Right lobe of liver (tissue), 6 donors: Measurements from ENCODE around the gene GOLIM4. TPM values are rescaled to one million over a fixed set of nuclear protein-coding genes. Genes with fewer than 3 reads are reported as not detected.

Experiments
- ATAC-seq, 4 donors: fragments of 200-7000 bp; cut with Tn5 transposase; one replicate each; pipeline ENCODE4 v1.9.1; 2020; ENCODE audit warnings: mild to moderate bottlenecking in 4 of 4, moderate library complexity in 4 of 4
- DNase-seq, 3 donors: peaks; one replicate each; pipeline ENCODE4 v3.0.0-alpha.2; 2020
- H3K27ac ChIP-seq, 3 donors: fragments of 200-600 bp; one replicate each; pipeline ENCODE4 v1.8.0; 2022
- H3K27me3 ChIP-seq, 2 donors: fragments of 200-600 bp; one replicate each; pipeline ENCODE4 v1.8.0; 2022
- H3K36me3 ChIP-seq, 4 donors: fragments of 200-600 bp; sonication (generic) in 1 of 4; one replicate each; pipeline versions ENCODE4 v1.5.1 to v1.8.0; 2017 to 2022; ENCODE audit warnings: control low read depth in 1 of 4
- H3K4me1 ChIP-seq, 4 donors: fragments of 200-600 bp; sonication (generic) in 1 of 4; one replicate each; pipeline versions ENCODE4 v1.5.1 to v1.8.0; 2017 to 2022; ENCODE audit warnings: control low read depth in 1 of 4
- H3K4me3 ChIP-seq, 3 donors: fragments of 200-600 bp; one replicate each; pipeline ENCODE4 v1.8.0; 2022
- H3K9me3 ChIP-seq, 4 donors: fragments of 200-600 bp; sonication (generic) in 1 of 4; one replicate each; pipeline versions ENCODE4 v1.5.1 to v1.8.0; 2017 to 2022; ENCODE audit warnings: control low read depth in 1 of 4
- POLR2A ChIP-seq: fragments of 450-650 bp; IDR thresholded peaks from one replicate; pipeline ENCODE4 v1.6.1; 2017; ENCODE audit warnings: antibody characterized with exemption, mild to moderate bottlenecking
- WGBS: methylation state at CpG from one replicate; pipeline ENCODE4 v1.1.6; 2018; ENCODE audit warnings: low coverage, low lambda C conversion rate; ENCODE audit not compliant: insufficient coverage; ENCODE audit errors: missing lambda C conversion rate; 5-methylcytosine and 5-hydroxymethylcytosine counted together
- intact Hi-C, 2 donors: fragments of 100-400 bp; cut with DNase I; formaldehyde crosslinking; loops; one replicate each; pipeline versions ENCODE4 v1.11.2 to v1.14.1; 2022
- total RNA-seq, 6 experiments: library from RNA; depleted of rRNA in 2 of 6; stranded (reverse); fragments of >200 nt in 2 of 6; fragmentation: NEBNext Ultra II Directional in 3 of 6; extraction: Animal tissue kit (Norgen Biotek cat#: 25700) in 3 of 6; gene quantifications; one replicate each; pipeline versions ENCODE4 v1.1.0 to v1.2.4, GENCODE V29; 2016 to 2023
- TF ChIP-seq, protein P1 (sequence below), 4 donors: fragments of 200-600 bp in 3 of 4; fragments of 450-650 bp in 1 of 4; IDR thresholded peaks; one replicate each; pipeline versions ENCODE4 v1.5.1 to v1.8.0; 2016 to 2022; ENCODE audit warnings: antibody characterized with exemption in 4 of 4, mild to moderate bottlenecking in 2 of 4
- donor health status: DM: no; HTN: yes; CAD: no.
- donor health status: DM: no; HTN: no; CAD: no.
- donor health status: DM: no; HTN: no; CAD: no.
- donor health status: DM: no; HTN: yes; CAD: no.
- donor health status: DM: no; HTN: yes; CAD: no.

GOLIM4 gene
- total RNA-seq, 6 experiments from 2014 or later, result 33.3 to 44.9 (median 36.6) TPM

DNA sequence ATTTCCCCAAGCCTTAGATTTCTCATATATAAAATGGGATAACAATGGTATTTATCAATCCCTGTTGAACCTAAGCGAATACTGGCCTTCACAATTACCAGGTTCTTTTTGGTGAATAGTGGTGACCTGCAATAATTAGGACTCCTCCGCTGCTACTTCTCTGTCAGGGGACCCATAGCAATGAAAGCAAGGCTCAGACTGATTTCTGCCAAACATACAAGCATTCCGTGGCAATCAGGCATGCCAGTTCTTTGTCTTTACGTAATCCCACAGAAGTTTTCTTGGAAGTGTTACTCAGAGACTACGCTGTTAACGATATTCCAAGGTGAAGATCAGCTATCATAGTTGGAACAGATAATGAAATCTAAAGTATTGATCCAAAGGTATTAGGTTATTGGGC lies 105.7 kb downstream of the GOLIM4 start:
- H3K4me3 ChIP-seq, result no peak overlapping the region
- H3K9me3 ChIP-seq, result no peaks in the 10 kb centered on the region
- no peaks in the 10 kb centered on the region for H3K36me3 ChIP-seq
- ATAC-seq (no peak), DNase-seq (no peak)
- intact Hi-C loops, result no loop called here
- H3K4me1 ChIP-seq, result no peaks in the 10 kb centered on the region
- H3K27ac ChIP-seq, result no peak overlapping the region
- TF ChIP-seq, protein P1, sequence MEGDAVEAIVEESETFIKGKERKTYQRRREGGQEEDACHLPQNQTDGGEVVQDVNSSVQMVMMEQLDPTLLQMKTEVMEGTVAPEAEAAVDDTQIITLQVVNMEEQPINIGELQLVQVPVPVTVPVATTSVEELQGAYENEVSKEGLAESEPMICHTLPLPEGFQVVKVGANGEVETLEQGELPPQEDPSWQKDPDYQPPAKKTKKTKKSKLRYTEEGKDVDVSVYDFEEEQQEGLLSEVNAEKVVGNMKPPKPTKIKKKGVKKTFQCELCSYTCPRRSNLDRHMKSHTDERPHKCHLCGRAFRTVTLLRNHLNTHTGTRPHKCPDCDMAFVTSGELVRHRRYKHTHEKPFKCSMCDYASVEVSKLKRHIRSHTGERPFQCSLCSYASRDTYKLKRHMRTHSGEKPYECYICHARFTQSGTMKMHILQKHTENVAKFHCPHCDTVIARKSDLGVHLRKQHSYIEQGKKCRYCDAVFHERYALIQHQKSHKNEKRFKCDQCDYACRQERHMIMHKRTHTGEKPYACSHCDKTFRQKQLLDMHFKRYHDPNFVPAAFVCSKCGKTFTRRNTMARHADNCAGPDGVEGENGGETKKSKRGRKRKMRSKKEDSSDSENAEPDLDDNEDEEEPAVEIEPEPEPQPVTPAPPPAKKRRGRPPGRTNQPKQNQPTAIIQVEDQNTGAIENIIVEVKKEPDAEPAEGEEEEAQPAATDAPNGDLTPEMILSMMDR (IDR thresholded peaks at IDR 0.05), result no peak
- TF ChIP-seq POLR2A, result no peak
- no peaks in the 10 kb centered on the region for H3K27me3 ChIP-seq
- 71% methylated on average over 4 of the region's 6 CpGs for WGBS

DNA sequence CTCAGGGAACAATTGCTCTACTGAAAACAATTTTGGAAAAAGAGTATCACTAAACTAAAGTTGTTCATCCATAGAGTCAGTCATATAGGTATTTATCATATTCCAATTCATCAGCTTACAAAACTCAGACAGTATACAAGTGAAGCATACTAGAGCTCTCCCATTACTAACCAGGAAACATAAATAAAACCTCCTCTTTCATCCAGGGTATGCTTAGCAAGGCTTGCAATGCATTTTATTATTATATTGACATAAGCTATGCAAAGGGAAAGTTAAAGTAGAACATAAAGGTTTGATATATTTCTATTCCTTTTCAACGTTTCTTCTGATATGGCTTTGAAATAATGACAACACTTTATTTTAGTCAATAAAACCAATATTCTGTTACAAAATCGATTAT lies 106.7 kb downstream of the GOLIM4 start:
- no peaks in the 10 kb centered on the region for H3K27me3 ChIP-seq
- DNase-seq (no peak), ATAC-seq (no peak)
- no peaks in the 10 kb centered on the region for H3K4me1 ChIP-seq
- H3K36me3 ChIP-seq, result no peaks in the 10 kb centered on the region
- H3K9me3 ChIP-seq, result no peaks in the 10 kb centered on the region
- H3K4me3 ChIP-seq, result no peak overlapping the region
- intact Hi-C loops, result no loop called here
- 30% methylated on average over 2 of the region's 2 CpGs for WGBS
- no peak overlapping the region for H3K27ac ChIP-seq
- TF ChIP-seq, protein P1 (IDR thresholded peaks at IDR 0.05), result no peak
- no peak for TF ChIP-seq POLR2A

- intact Hi-C loops, result no loop called here
- H3K27ac ChIP-seq, result no peak overlapping the region
- DNase-seq (no peak), ATAC-seq (no peak)
- no peaks in the 10 kb centered on the region for H3K36me3 ChIP-seq
- 55% methylated on average over 2 of the region's 2 CpGs for WGBS
- H3K4me3 ChIP-seq, result no peak overlapping the region
- TF ChIP-seq, protein P1 (IDR thresholded peaks at IDR 0.05), result no peak
- no peak for TF ChIP-seq POLR2A
- H3K4me1 ChIP-seq, result no peaks in the 10 kb centered on the region
- H3K9me3 ChIP-seq, result no peaks in the 10 kb centered on the region
- H3K27me3 ChIP-seq, result no peaks in the 10 kb centered on the region
Observed at GRCh38 chr3:167983583-167983982, 112.1 kb downstream of the GOLIM4 start.

- H3K27ac ChIP-seq, result no peak overlapping the region
- no peak for DNase-seq
- no peaks in the 10 kb centered on the region for H3K9me3 ChIP-seq
- 100% methylated on average over 1 of the region's 1 CpG for WGBS
- no peak for TF ChIP-seq POLR2A
- TF ChIP-seq, protein P1 (IDR thresholded peaks at IDR 0.05), result no peak
- H3K4me3 ChIP-seq, result no peak overlapping the region
- H3K36me3 ChIP-seq, result no peaks in the 10 kb centered on the region
- no peaks in the 10 kb centered on the region for H3K27me3 ChIP-seq
- ATAC-seq, result no peak
- no peaks in the 10 kb centered on the region for H3K4me1 ChIP-seq
- intact Hi-C loops, result no loop called here
Observed at GRCh38 chr3:167978486-167978885, 117.2 kb downstream of the GOLIM4 start.

GRCh38 chr3:167978071-167978470 lies 117.7 kb downstream of the GOLIM4 start:
- intact Hi-C loops, result no loop called here
- H3K4me3 ChIP-seq, result no peak overlapping the region
- ATAC-seq (no peak), DNase-seq (no peak)
- H3K36me3 ChIP-seq, result no peaks in the 10 kb centered on the region
- no peak for TF ChIP-seq POLR2A
- TF ChIP-seq, protein P1 (IDR thresholded peaks at IDR 0.05), result no peak
- H3K27ac ChIP-seq, result no peak overlapping the region
- H3K27me3 ChIP-seq, result no peaks in the 10 kb centered on the region
- H3K4me1 ChIP-seq, result no peaks in the 10 kb centered on the region
- whole genome bisulfite sequencing, result 62% methylated on average over 3 of the region's 3 CpGs
- no peaks in the 10 kb centered on the region for H3K9me3 ChIP-seq
